SK-N-MC (cell line): ENCODE measurements around the gene GID8.

ENCODE experiments used
- DNase-seq: peaks from one replicate; pipeline ENCODE4 v3.0.0-alpha.2; 2011; ENCODE audit warnings: low read depth, low spot score
- H3K27ac ChIP-seq: fragments of 200-600 bp; sonication (generic); 2 replicates; pipeline ENCODE4 v1.5.1; 2016; ENCODE audit warnings: mixed run types
- H3K36me3 ChIP-seq: fragments of 200-600 bp; sonication (generic); 2 replicates; pipeline ENCODE4 v1.6.1; 2017; ENCODE audit warnings: antibody characterized with exemption, low read length, mixed read lengths; ENCODE audit not compliant: insufficient read depth
- H3K4me3 ChIP-seq: fragments of 200-600 bp; sonication (generic); 2 replicates; pipeline ENCODE4 v1.5.1; 2016
- H3K9ac ChIP-seq: fragments of 200-600 bp; sonication (generic); 2 replicates; pipeline ENCODE4 v1.8.0; 2017; ENCODE audit warnings: mixed run types, mixed read lengths; ENCODE audit not compliant: insufficient read length
- H3K9me3 ChIP-seq: fragments of 200-600 bp; sonication (generic); 2 replicates; pipeline ENCODE4 v1.6.1; 2017; ENCODE audit warnings: low read depth, mild to moderate bottlenecking, antibody characterized with exemption, low read length, moderate library complexity, mixed read lengths
- EZH2 ChIP-seq: fragments of 200-600 bp; sonication (generic); IDR thresholded peaks from one replicate; pipeline ENCODE4 v1.6.1; 2017; ENCODE audit warnings: antibody characterized with exemption
- FOXP2 ChIP-seq: optimal IDR thresholded peaks from 2 replicates; pipeline ENCODE3; 2011; ENCODE audit warnings: mild to moderate bottlenecking, moderate library complexity; ENCODE audit not compliant: insufficient read depth; ENCODE audit errors: extremely low read length, control extremely low read depth
- POLR2AphosphoS5 ChIP-seq: IDR thresholded peaks from 2 replicates; pipeline ENCODE4 v1.6.1; 2012; ENCODE audit warnings: mild to moderate bottlenecking, low read depth, low read length, borderline replicate concordance

The GID8 gene

GRCh38 chr20:62938105-62938888 is at the start of gene GID8:
GID8 (plus strand) TSS chr20:62938147; CDS start chr20:62941503, 3,356 bp downstream.
- DNase-seq: no peak
- no peak for TF ChIP-seq POLR2AphosphoS5
- Histone ChIP-seq H3K9me3 (no peaks in the 10 kb centered on the region), H3K36me3 (peaks cover 43% of the 10 kb centered on the region), H3K4me3 (peak within 1 kb of the TSS; percentile 94), H3K27ac (peak within 1 kb of the TSS; percentile 83), H3K9ac (peak within 1 kb of the TSS; percentile 97)

- H3K4me3 ChIP-seq: no peak overlapping the region
- TF ChIP-seq FOXP2: no peak
- no peak for TF ChIP-seq EZH2
- no peak for DNase-seq
- H3K9me3 ChIP-seq: no peaks in the 10 kb centered on the region
- H3K36me3 ChIP-seq: peaks cover 70% of the 10 kb centered on the region
- no peak overlapping the region for H3K9ac ChIP-seq
- no peak overlapping the region for H3K27ac ChIP-seq
These were observed 49.5 kb upstream of the GID8 start for GRCh38 chr20:62888406-62888805.

- no peak overlapping the region for H3K9ac ChIP-seq
- no peak overlapping the region for H3K27ac ChIP-seq
- H3K9me3 ChIP-seq: no peaks in the 10 kb centered on the region
- peaks cover 75% of the 10 kb centered on the region for H3K36me3 ChIP-seq
- no peak for DNase-seq
- TF ChIP-seq POLR2AphosphoS5: no peak
- no peak for TF ChIP-seq FOXP2
- no peak for TF ChIP-seq EZH2
- no peak overlapping the region for H3K4me3 ChIP-seq
These were observed 49.0 kb upstream of the GID8 start for GRCh38 chr20:62888910-62889309.

DNA sequence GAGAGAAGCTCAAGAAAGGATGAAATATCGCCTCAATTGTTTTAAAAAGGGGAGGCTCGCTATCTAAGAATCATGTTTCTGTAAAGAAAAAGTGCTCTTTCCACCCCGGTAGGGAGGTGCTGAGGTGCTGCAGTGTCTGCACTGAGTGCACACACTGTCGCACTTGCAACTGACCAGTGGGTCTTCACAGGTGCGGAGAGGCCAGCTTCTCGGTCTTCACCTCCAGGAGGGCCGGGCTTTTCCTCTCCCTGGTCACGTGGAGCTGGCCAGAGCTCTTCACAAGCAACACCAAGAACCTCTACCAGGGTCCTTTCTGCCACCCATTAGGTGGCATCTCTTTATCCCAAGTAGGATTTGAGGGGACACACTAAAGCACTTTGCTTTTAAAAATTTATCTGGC is 48.5 kb upstream of the GID8 start:
- TF ChIP-seq EZH2 (no peak), POLR2AphosphoS5 (no peak), FOXP2 (no peak)
- H3K9ac ChIP-seq: no peak overlapping the region
- H3K4me3 ChIP-seq: no peak overlapping the region
- H3K27ac ChIP-seq: no peak overlapping the region
- peaks cover 80% of the 10 kb centered on the region for H3K36me3 ChIP-seq
- DNase-seq: no peak
- H3K9me3 ChIP-seq: no peaks in the 10 kb centered on the region

- peaks cover 84% of the 10 kb centered on the region for H3K36me3 ChIP-seq
These were observed 48.1 kb upstream of the GID8 start for GRCh38 chr20:62889871-62890270.

GRCh38 chr20:62890444-62890843 is 47.5 kb upstream of the GID8 start:
- peaks cover 90% of the 10 kb centered on the region for H3K36me3 ChIP-seq
- no peak for DNase-seq
- H3K9ac ChIP-seq: no peak overlapping the region
- H3K4me3 ChIP-seq: no peak overlapping the region
- no peaks in the 10 kb centered on the region for H3K9me3 ChIP-seq
- no peak overlapping the region for H3K27ac ChIP-seq
- TF ChIP-seq FOXP2 (no peak), POLR2AphosphoS5 (no peak), EZH2 (no peak)

More at GRCh38 chr20:62889871-62890270, 48.1 kb upstream of the GID8 start:
- no peak overlapping the region for H3K9ac ChIP-seq
- no peak overlapping the region for H3K27ac ChIP-seq
- H3K9me3 ChIP-seq: no peaks in the 10 kb centered on the region
- TF ChIP-seq POLR2AphosphoS5 (no peak), EZH2 (no peak), FOXP2 (no peak)
- no peak for DNase-seq
- no peak overlapping the region for H3K4me3 ChIP-seq

GRCh38 chr20:62891111-62891510 is 46.8 kb upstream of the GID8 start:
- H3K9me3 ChIP-seq: no peaks in the 10 kb centered on the region
- H3K4me3 ChIP-seq: no peak overlapping the region
- H3K27ac ChIP-seq: no peak overlapping the region
- peaks cover 96% of the 10 kb centered on the region for H3K36me3 ChIP-seq
- no peak for DNase-seq
- TF ChIP-seq EZH2: no peak
- TF ChIP-seq POLR2AphosphoS5: no peak
- TF ChIP-seq FOXP2: no peak
- H3K9ac ChIP-seq: no peak overlapping the region

GRCh38 chr20:62892348-62893304 is 45.3 kb upstream of the GID8 start:
- no peak overlapping the region; the same call in 1 of the 2 replicates for H3K27ac ChIP-seq
- H3K36me3 ChIP-seq: peaks cover 97% of the 10 kb centered on the region
- H3K9ac ChIP-seq: no peak overlapping the region
- H3K4me3 ChIP-seq: no peak overlapping the region
- no peak for DNase-seq
- H3K9me3 ChIP-seq: no peaks in the 10 kb centered on the region
- no peak for TF ChIP-seq POLR2AphosphoS5
- no peak for TF ChIP-seq FOXP2
- TF ChIP-seq EZH2: no peak
